Measurements from ENCODE around the gene SLC6A16. TPM values are rescaled to one million over a fixed set of nuclear protein-coding genes. Genes with fewer than 3 reads are reported as not detected.

SLC6A16 gene
- total and polyA plus RNA-seq, 2 of the 8 experiments (the other 6 are each of a cell fraction or from before 2014, with no cell fraction given), result 1.1 to 1.5 TPM

DNA sequence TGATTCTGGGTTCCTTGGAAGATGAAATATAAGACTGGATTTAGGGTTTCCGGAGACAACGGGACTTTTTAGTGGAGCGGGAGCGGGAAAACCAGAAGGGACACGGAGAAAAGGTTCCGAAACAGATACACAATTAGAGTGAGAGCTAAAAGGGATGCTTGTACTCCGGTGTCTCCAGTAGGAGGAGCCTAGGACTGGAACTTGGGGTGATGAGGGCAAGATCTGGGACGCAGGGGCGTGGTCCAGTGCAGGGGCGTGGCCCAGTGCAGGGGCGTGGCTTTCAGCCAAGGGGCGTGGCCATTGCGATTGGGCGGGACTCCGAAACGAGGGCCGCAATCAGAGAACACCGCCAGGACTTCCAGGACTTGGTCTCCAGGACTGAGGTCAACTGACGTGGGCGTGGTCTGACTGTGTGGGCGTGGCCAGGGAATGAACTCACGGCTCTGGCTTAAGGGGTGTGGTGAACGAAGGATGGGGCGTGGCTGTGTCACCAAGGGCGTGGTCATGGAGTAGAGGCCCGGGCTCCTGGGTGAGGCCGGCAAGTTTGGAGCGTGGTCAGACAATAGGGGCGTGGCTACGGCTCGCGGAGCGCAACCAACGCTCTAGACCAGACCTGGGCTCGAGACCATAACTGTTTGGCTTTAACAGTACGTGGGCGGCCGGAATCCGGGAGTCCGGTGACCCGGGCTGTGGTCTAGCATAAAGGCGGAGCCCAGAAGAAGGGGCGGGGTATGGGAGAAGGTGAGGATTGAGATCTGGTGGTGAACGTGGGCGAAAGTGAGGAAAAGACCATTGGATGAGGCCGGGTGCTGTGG lies 38.5 kb upstream of the SLC6A16 start, which contains the start of gene DKKL1:
Gene DKKL1 (plus strand): TSS at position 610 of the 815 bp plus-strand sequence. CDS start 122 bp downstream, at position 732.
- Histone ChIP-seq H2BK120ac (replicated peaks; ENCODE audit: low read depth, low read length) (peak within 1 kb of the TSS; percentile 21), H3K27me3 (replicated peaks in 1 of 4; ENCODE audit: control insufficient read depth in 3 of 4, extremely low read depth in 1 of 4, insufficient read depth in 3 of 4, low read length in 3 of 4) (no peaks in the 10 kb centered on the region), H2BK5ac (ENCODE audit: low read depth, low read length) (0 out of 2 replicates have a peak within 1 kb of the TSS, but pooled peaks have one; percentile 39), H3K18ac (ENCODE audit: extremely low read depth, low read length) (peak within 1 kb of the TSS; percentile 32; the same call in 1 of the 2 replicates), H2BK20ac (ENCODE audit: low read length) (no peak within 1 kb of the TSS), H3K4me2 (ENCODE audit: insufficient read depth in 1 of 2, low read depth in 2 of 2, low read length in 2 of 2) (peak within 1 kb of the TSS; percentile 79 to 89), H4K20me1 (replicated peaks in 1 of 2; ENCODE audit: control insufficient read depth in 1 of 2, insufficient read depth in 2 of 2, low read length in 2 of 2) (no peaks in the 10 kb centered on the region), H3K36me3 (ENCODE audit: control insufficient read depth in 2 of 4, insufficient read depth in 4 of 4, low read length in 3 of 4) (peaks cover 6 to 14% (median 7%) of the 10 kb centered on the region in 4 experiments; a peak in 7 of 8 replicates), H4K5ac (ENCODE audit: insufficient read length, low read depth, low read length) (peak within 1 kb of the TSS; percentile 57), H4K8ac (ENCODE audit: extremely low read depth, insufficient read depth, low read length) (no peak within 1 kb of the TSS), H3K79me2 (ENCODE audit: control insufficient read depth in 1 of 2, insufficient read depth in 2 of 2, low read length in 2 of 2) (peaks cover 3 to 29% of the 10 kb centered on the region in 2 experiments; a peak in 3 of 4 replicates), H3K9ac (replicated peaks in 1 of 4; ENCODE audit: extremely low read depth in 1 of 4, low read depth in 3 of 4, low read length in 3 of 4) (peak within 1 kb of the TSS in 3 of 4 experiments; percentile 38 to 47 (median 45); a peak in 4 of 7 replicates), H3K27ac (ENCODE audit: low read depth, low read length) (0 out of 2 replicates have a peak within 1 kb of the TSS, but pooled peaks have one; percentile 31), H2AFZ (ENCODE audit: low read length) (no peak within 1 kb of the TSS), H2BK15ac (ENCODE audit: low read length) (0 out of 2 replicates have a peak within 1 kb of the TSS, but pooled peaks have one; percentile 61), H3K79me1 (ENCODE audit: low read depth, low read length) (peaks cover 5% of the 10 kb centered on the region; the same call in 1 of the 2 replicates), H2AK5ac (ENCODE audit: low read depth, low read length) (no peak within 1 kb of the TSS), H3K4me3 (ENCODE audit: extremely low read depth in 1 of 4, insufficient read depth in 2 of 4, low read depth in 3 of 4, low read length in 4 of 4) (peak within 1 kb of the TSS; percentile 92 to 95 (median 93)), H3K56ac (replicated peaks; ENCODE audit: insufficient read length, low read depth, low read length) (no peak within 1 kb of the TSS), H3K14ac (ENCODE audit: insufficient read length) (no peak within 1 kb of the TSS), H3K4me1 (replicated peaks in 1 of 4; ENCODE audit: control insufficient read depth in 3 of 4, insufficient read depth in 4 of 4, low read length in 3 of 4) (peaks cover 0 to 16% (median 9%) of the 10 kb centered on the region in 4 experiments; a peak in 5 of 7 replicates), H3K4ac (replicated peaks; ENCODE audit: insufficient read length, low read depth, low read length) (no peak within 1 kb of the TSS), H2BK12ac (ENCODE audit: low read depth, low read length) (peak within 1 kb of the TSS; percentile 27; the same call in 1 of the 2 replicates), H4K91ac (replicated peaks; ENCODE audit: insufficient read length, low read length) (peak within 1 kb of the TSS; percentile 39), H3K9me3 (ENCODE audit: insufficient read depth in 2 of 2, low read depth in 1 of 2, low read length in 1 of 2) (no peaks in the 10 kb centered on the region), H3K23ac (ENCODE audit: insufficient read length) (no peak within 1 kb of the TSS), H3K23me2 (ENCODE audit: low read depth, low read length) (peaks cover 8% of the 10 kb centered on the region; the same call in 1 of the 2 replicates)
- WGBS, 2 experiments (ENCODE audit: extremely low coverage in 1 of 2, insufficient coverage in 1 of 2, insufficient read length in 1 of 2, insufficient replicate concordance in 2 of 2, low coverage in 1 of 2, low lambda C conversion rate in 2 of 2, missing lambda C conversion rate in 1 of 2), result 1% methylated on average over 46 of the region's 46 CpGs; no CpG with 5 or more reads in 1 of the 2 experiments
- DNase-seq (ENCODE audit: low read depth in 1 of 2, low spot score in 2 of 2) (peak; percentile 100), FAIRE-seq (peak; percentile 99)
- CTCF ChIA-PET (ENCODE audit: partially characterized antibody), result interaction anchor here (0.9 to 2.3 kb wide), 3 partner anchors 13 to 72 kb away, joined by 3 to 9 read pairs (median 3); no protein-coding TSS in a partner anchor
- POLR2A ChIA-PET (ENCODE audit: partially characterized antibody), result interaction anchor here (0.6 to 7.0 kb wide), 9 partner anchors 10 to 227 kb away, joined by 3 to 112 read pairs (median 3); partner anchors contain the start of genes ALDH16A1, CD37 and RPS11
- no peak for TF ChIP-seq BACH1 (IDR thresholded peaks at IDR 0.05; ENCODE audit: low read length)
- TF ChIP-seq RBBP5 (IDR thresholded peaks at IDR 0.05; ENCODE audit: borderline replicate concordance, low read depth, low read length), result 0 out of 2 replicates have a peak, but pooled peaks have one; percentile 38
- peak; percentile 54; the same call in 1 of the 2 replicates for TF ChIP-seq TAF1 (IDR thresholded peaks at IDR 0.05; ENCODE audit: low read depth, low read length)
- peak; percentile 84 for TF ChIP-seq SP1 (IDR thresholded peaks at IDR 0.05; ENCODE audit: low read depth, low read length)
- TF ChIP-seq, protein P1, sequence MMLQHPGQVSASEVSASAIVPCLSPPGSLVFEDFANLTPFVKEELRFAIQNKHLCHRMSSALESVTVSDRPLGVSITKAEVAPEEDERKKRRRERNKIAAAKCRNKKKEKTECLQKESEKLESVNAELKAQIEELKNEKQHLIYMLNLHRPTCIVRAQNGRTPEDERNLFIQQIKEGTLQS (IDR thresholded peaks at IDR 0.05; ENCODE audit: insufficient read depth, low read depth, low read length), result no peak
- TF ChIP-seq EGR1 (IDR thresholded peaks at IDR 0.05; ENCODE audit: borderline replicate concordance, low read depth, low read length), result peak; percentile 61
- TF ChIP-seq KDM1A (IDR thresholded peaks at IDR 0.05; ENCODE audit: borderline replicate concordance, low read length), result 0 out of 2 replicates have a peak, but pooled peaks have one; percentile 54
- peak; percentile 49 to 53; a peak in 3 of 4 replicates for TF ChIP-seq RAD21 (IDR thresholded peaks at IDR 0.05 in 1 of 2, conservative IDR thresholded peaks at IDR 0.05 in 1 of 2; ENCODE audit: low read depth in 2 of 2, low read length in 2 of 2)
- TF ChIP-seq POLR2A (IDR thresholded peaks at IDR 0.05; ENCODE audit: control extremely low read depth in 1 of 2, low read depth in 2 of 2, low read length in 2 of 2), result peak in 1 of 2 experiments; percentile 29; a peak in 1 of 3 replicates

Measured in H1 (cell line).